Head of caudate nucleus (tissue), 42 donors: ENCODE data around the gene SCGB3A1.

Experiments
- DNase-seq, 42 donors: peaks; one replicate each; pipeline versions ENCODE4 v3.0.0 to v3.0.0-alpha.2; 2020 to 2021; ENCODE audit warnings: mixed read lengths in 7 of 42
- intact Hi-C: fragments of 100-400 bp; cut with DNase I; formaldehyde crosslinking; loops from one replicate; pipeline ENCODE4 v1.15.0; 2022

SCGB3A1 gene, protein sequence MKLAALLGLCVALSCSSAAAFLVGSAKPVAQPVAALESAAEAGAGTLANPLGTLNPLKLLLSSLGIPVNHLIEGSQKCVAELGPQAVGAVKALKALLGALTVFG

DNA sequence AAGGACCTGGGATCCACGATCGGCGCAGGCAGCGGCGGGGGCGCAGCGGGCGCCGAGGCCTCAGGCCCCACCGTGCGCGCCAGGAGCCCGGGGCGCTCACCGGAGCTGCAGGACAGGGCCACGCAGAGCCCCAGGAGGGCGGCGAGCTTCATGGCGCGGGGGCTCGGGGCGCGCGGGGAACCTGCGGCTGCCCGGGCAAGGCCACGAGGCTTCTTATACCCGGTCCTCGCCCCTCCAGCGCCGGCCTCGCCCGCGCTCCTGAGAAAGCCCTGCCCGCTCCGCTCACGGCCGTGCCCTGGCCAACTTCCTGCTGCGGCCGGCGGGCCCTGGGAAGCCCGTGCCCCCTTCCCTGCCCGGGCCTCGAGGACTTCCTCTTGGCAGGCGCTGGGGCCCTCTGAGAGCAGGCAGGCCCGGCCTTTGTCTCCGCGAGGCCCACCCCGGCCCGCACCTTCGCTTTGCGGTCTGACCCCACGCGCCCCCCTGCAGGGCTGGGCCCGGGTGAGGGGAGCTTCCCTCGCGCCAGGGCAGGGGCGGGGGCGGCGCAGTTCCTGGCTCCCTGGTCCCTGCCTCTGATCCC is at the start of gene SCGB3A1:
TSS of gene SCGB3A1 (minus strand) at position 189 of the 577 bp plus-strand sequence. CDS start at position 152, 37 bp downstream.
- DNase-seq, result peak in 7 of 42 donors; percentile 1 to 40 (median 25)
- intact Hi-C loops, result no loop called here

DNA sequence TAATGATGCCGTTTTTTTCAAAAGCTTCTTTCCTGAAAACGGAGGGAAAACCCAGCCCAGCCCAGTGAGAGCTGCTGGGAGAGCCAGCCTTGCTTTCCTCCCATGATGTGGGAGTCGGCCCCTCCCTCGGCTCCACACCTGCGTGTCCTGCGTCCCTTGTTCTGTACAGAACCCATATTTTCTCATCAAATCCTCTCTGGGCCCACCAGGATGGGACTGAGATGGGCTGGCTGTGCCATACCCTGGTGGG is 49.2 kb upstream of the SCGB3A1 start:
- intact Hi-C loops, result no loop called here
- peak in 6 of 42 donors; percentile 0 to 24 (median 13) for DNase-seq

DNA sequence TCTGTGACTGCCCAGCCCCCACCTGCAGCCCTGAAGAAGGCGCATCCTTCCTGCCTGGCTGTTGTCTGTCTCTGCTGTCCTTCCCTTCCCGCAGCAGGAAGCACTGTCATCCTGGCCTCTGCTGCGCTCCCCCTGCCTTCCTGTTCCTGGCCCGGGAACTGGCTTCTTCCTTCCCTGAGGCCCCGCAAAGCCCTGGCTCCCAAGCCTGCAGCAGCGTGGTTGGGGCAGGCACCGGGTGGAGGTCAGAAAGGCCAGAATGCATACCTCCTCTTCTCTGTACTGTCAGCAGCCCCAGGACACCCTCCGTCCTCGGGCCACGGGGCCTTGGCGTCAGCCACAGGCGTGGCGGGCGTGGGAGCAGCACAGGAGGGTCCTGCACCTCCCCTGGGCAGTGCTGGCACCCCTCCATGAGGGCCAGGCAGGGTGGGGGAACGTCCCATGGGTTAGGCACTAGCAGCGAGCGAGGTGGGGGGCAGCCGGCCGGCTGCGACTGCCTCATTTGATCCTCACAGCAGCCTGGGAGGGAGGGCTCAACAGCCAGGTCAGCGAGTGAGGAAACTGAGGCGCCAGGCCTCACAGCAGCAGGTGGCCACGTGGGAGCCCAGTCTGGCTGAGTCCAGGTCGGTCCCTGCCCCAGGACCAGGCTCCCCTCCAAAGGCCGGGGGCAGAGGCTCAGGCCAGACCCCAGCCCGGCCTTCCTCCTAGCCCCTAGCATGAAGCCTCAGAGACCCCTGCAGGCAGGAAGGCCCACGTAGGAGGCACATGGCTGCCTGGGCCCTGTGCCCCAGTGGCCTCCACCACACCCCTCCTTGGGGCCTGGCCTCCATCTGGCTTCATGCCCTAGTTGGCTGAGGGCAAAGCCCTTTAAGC is 48.7 kb upstream of the SCGB3A1 start:
- DNase-seq, result peak in 9 of 42 donors; percentile 1 to 30 (median 9)
- intact Hi-C loops, result no loop called here

DNA sequence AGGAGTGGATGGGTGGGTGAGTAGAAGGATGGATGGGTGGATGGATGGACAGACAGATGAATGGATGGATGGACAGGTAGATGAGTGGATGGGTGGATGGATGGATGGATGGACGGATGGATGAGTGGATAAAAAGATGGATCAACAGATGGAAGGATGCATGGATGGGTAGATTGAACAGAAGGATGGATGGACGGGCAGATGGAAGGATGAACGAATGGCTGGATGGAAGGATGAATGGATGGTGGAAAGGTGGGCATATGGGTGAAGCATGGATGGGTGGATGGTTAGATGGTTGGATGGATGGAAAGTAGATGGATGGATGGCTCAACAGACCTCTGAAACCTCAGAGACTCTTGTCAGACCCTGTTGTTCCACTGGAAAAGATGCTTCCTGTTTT is 48.0 kb upstream of the SCGB3A1 start:
- intact Hi-C loops, result no loop called here
- DNase-seq, result no peak

DNA sequence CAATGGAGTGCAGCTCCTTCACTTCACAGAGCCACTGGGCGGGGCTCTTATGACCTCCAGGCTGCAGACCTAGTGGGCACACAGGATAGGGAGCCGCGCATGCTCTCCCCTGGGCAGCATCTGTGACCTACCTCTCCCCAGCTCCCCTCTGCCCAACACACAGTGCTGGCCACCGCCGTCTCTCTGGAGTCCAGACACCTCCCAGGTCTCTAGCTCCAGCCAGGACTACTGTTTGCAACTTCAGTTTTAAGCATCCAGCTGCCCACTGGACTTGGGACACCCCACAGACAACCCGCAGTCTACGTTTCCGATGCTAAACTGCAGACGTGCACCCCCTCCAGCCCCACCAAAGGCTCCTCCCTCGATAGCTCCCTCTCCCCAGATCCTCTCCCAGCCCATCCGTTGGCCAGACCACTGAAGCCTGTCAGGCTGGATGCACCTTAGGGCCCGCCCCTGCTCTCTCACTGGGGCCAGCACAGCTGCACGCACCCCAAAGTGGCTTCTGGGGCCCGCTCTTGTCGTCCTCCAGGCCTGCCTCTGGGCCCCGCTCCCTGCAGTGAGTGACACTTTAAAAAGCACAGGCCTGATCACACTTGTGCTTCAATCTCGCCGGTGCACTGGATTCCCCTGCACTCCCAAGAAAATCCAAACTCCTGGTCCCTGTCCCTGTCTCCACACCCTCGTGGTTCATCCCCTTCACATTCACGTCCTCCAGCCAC is 46.8 kb upstream of the SCGB3A1 start:
- DNase-seq, result peak in 7 of 42 donors; percentile 0 to 25 (median 8)
- intact Hi-C loops, result no loop called here

DNA sequence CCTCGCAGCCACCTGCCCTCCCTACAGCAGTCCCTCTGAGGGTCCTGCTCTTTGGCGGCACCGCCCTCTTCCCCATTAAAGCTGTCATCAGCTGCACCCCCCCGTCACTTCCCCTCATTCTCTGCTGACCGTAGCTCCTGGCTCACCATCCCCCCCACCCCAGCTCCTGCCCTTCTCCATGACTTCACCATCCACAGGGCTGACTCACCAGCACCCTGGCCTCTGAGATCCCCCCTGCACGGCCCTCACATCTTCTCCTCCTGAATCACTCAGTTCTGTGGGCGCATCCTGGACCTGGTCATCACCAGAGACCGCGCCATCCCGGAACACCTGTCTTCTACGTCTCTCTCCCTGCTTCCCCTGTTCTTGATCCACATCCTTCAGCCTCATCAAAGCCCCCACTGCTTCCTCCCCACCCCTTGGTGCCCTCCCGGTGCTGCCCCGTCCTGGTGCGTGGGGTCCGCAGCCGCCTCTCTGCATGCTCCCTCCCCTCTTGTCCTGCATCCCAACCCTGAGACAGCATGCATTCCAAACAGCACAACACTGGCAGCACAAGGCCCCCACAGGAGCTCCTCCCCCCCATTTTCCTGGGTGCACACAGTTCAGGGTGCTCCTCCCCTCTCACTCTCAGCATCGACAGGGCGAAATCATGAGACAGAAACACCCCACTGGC is 45.2 kb upstream of the SCGB3A1 start:
- DNase-seq, result peak in 5 of 42 donors; percentile 0 to 25 (median 11)
- intact Hi-C loops, result no loop called here

DNA sequence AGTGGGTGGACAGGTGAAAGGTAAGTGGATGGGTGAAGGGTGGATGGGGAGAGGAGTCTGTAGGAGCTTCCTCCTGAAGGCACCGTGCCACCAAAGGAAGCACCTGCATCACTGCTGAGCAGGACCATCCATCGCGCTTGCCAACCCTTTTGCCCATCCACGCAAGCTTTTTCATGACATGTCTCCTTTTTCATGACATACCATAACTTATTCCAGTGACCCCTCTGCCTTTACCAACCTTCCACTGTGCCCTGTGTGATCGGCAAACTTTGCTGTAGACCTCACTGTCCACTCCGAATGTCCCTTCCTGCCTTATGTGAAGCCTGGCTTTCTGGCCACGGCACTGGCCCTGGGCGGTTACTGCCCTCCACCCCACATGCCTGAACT is 44.7 kb upstream of the SCGB3A1 start:
- intact Hi-C loops, result no loop called here
- DNase-seq, result peak in 1 of 42 donors; percentile 4

DNA sequence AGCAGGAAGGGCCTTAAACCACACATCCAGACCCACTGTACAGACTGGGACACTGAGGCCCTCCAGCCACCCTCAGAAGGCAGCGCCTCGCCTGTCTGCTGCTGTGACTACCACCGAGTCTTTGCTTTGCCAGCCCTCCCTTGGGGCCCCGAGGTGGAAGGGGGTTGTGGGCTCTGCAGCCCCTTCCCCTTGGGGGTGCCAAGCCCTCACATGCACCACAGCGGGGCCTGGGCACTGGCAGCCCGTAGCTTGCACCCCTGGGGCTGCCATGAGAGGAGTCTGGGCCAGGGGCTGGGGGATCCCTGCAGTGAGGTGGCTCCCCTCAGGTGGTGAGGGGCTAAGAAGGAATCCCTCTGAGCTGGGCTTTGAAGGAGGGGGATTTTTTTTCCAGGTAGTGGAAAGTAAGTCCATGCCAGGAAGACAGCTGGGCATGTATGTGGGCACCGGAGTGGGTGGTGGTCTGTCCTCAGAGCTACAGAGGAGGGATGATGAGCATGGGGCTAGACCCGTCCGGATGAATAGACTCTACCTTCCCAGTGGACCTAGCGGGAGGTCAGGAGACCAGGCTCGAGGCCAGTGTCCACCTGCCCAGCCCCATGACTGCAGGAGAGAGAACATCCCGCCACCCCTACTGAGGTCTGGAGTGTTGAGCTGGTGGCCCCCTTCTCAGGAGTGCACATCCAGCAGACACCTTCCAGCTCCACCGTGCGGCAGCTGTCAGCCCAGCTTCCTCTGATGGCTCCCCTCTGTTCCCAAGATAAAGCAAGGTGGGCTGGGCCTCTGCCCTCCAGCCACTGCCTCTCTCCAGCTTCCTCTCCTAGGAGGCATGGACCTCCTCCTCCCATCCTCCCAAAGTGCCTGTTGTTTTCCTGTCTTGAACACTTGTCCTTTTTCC is 42.2 kb upstream of the SCGB3A1 start:
- DNase-seq, result no peak
- intact Hi-C loops, result no loop called here

DNA sequence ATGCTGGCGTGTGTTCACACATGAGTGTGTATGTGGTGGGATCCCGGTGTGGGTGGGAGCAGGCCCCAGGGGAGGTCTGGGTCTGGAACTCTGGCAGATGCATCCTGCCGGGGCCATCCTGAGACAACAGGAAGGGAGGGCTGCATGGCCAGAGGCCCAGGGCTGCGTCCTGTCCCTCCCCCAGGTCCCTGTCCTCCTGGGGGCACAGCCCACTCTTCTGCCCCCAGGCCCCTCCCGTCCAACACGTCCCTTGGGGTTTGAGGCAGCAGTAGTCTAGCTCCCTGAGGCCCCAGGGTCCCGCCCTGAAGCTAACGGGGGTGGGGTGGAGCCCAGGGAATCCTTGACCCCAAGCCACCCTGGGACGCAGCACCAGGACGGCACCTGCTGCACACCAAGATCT is 41.5 kb upstream of the SCGB3A1 start:
- intact Hi-C loops, result no loop called here
- no peak for DNase-seq

DNA sequence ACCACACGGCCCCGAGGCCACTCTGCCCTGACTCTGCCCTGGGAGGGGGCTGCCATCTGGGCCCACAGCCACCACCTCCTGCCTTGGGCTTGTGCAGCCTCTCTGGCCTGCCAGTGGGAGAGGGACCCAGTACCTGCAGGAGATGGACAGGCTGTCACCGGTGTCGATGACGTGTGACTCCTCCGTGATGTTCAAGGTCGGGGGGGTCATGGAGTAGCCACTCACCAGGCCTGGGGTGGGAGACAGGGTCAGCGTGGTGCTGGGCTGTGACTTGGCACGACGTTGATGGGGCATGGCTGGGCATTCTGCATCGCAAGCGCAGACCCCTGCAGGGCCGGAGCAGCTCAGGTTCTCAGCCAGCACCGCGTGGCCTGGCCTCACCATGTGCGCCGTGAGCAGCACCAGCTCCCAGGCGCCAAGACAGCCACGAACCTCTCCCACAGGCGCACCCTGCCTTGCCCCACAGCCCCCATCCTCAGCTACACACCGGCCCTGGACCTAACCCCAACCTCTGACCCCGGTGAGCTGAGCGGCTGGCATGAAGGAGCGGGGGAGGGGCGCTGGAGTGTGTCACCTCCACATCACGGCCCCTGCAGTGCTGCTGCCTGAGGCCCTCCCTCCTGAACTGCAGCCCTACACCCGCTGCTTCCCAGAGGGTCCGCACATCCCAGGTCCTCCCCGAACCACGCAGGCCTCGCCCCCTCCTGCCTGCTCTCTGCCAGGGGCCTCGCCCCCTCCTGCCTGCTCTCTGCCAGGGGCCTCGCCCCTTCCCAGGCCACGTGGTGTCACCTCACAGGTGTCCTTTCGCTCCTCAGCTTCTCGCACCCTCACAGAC is 40.5 kb upstream of the SCGB3A1 start:
- no peak for DNase-seq
- intact Hi-C loops, result no loop called here

DNA sequence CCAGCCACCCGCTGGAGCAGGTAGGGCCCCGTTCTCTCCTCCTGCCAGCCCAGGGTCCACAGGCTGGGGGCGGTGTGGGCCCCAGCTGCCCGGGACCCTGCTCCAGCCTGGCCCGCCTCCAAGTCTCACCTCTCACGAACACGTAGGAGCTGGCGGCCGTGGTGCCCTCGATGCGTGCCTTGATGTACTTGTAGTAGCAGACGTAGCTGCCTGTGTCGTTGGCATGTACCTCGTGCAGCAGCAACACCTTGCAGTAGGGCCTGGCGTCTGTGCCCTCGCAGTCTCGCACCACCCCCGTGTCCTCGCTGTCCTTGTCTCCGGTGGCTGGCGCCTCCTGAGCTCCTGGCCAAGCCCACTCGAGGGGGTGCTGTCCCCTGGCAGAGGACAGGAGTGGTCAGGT is 39.1 kb upstream of the SCGB3A1 start:
- intact Hi-C loops, result no loop called here
- no peak for DNase-seq

DNA sequence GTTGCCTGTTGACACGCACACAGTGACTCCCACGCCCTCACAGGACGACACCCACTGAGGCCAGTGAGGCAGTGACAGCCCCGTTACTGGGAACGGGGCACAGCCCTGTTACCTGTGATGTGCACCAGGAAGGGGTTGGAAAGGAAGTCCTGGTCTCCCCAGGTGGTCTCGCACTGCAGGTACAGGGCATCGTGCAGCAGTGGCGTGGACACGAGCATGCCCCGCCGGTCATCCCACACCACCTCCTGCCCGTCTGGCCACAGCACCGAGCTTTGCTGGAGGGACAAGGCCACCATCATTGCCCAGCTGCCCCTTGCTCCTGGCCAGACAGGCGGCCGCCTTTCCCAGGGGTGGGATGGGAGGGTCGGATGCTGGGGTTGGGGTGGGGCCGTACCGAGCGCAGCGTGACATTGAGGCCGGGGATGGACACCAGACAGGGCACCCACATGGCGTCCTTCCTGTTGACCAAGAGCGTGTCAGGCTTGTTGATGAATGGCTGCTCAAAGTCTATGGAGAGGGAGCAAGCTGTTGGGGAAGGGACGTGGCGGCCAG is 38.6 kb upstream of the SCGB3A1 start:
- no peak for DNase-seq
- intact Hi-C loops, result no loop called here

DNA sequence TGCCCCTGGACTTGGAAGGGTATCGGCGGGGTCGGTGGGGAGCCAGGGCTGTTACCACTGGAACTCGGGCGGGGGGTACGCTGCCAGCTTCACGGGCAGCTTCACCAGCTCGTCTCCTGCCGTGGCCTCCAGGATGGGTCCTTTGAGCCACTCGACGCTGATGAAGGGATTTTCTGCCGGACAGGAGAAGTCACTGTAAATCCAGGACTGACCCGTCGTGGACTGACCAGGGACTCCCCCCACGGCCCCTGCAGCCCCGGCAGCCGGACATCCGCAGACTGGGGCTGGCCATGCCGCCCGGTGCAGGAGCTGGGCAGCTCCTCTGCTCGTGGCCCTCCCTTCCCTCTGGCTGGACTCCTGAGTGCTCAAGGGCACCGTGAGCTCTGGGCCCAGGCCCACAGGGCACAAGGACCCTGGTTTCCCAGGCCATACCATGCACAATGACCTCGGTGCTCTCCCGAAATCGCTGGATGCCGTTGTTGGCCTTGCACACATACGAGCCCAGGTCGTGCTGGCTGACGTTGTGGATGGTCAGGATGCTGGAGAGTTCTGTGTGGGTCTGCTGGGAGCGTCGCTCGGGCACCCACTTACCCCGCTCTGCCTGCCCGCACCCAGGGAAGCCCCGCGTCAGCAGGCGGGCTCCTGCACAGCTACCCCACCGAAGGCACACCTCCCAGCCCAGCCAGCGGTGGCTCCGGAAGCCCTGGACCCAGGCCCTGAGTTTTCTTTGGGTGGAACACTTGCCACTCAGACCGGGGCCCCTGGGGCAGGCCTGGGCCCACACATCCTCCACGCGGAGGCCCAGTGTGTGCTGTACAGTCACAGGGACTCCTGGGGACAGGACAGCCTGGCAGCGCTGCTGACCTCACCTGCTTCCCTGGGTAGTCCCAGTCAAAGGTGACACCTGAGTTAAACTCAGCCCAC is 37.8 kb upstream of the SCGB3A1 start:
- DNase-seq, result no peak
- intact Hi-C loops, result no loop called here

DNA sequence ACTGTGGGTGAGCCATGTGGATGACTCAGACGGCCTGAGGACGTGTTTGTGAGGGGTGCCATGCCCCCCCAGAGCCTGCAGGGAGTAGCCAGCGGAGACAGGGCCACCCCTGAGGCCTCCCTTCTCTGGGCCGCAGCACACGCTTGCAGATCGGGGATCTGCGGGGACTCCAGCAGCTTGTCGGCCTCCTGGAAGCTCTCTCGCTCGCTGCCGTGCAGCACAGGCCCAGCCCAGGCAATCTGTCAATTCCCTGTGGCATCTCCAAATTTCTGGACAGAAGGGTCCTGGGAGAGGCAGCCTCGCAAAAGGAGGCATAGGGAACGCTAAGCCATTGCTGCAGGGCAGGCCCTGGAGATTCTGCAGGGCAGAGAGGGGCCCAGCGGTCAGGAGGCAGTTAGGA is 36.9 kb upstream of the SCGB3A1 start:
- DNase-seq, result no peak
- intact Hi-C loops, result no loop called here

DNA sequence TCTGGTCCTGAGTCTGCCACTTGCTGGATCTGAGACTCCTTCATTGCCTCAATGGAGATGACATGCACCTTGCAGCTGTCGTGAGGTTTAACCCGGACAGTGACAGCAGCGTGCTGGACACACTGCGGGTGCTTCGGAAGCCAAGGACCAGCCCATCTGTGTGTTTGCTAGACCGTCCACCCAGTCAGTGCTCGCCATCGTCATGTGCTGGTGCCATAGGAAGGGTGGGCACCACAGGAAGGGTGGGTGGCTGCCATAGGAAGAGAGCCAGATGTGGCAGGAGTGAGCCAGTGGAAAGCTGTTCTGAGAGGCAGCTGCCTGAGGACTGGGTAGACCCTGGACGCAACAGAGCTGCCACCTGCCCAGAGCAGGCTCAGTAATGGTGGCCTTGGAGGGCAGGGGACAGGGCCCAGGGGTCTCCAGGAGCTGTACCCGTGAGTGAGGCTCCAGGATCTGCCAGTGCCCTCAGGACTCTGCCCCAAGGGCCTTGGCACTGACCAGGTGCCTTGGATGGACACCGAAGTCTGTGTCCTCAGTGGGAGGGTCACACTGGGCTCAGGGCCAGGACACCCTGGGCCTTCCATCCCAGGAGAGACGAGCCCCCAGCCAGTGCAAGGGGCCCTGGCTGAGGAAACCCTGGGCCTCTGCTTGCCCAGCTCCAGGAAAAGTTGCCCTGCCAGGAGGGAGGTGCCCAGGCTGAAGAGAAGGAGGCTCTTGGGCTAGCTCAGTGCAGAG is 36.3 kb upstream of the SCGB3A1 start:
- no peak for DNase-seq
- intact Hi-C loops, result no loop called here
